GM21825 (cell line): ENCODE measurements around the gene MCM9.
"Not testable (repeated sequence)": the region's sequence is repeated elsewhere in the genome, so short reads cannot be mapped to it uniquely, and the experiment has no call there.

Experiments
- ATAC-seq: cut with Tn5 transposase; IDR thresholded peaks from one replicate; pipeline ENCODE4 v1.9.1; 2021; ENCODE audit warnings: mild to moderate bottlenecking, moderate library complexity; ENCODE audit not compliant: unreplicated experiment

The MCM9 gene

GRCh38 chr6:118869350-118869749 is 65.6 kb downstream of the MCM9 start:
- ATAC-seq: no peak

GRCh38 chr6:118868901-118869300 is 66.1 kb downstream of the MCM9 start:
- ATAC-seq: not testable (repeated sequence)

DNA sequence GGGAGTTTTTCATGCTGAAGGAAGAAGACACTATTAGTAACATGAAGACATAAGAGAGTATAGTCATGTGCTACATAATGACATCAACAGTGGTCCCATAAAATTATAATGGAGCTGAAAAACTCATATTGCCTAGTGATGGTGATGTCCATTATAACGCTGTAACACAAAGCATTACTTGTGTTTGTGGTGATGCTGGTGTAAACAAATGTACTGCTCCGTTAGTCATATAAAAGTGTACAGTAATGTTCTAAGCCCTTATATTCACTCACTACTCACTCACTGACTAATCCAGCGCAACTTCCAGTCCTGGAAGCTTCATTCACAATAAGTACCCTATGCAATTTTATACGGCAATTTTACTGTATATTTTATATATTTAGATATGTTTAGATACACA is 67.8 kb downstream of the MCM9 start:
- ATAC-seq: no peak

- no peak for ATAC-seq
Observed at GRCh38 chr6:118865100-118865391, 69.9 kb downstream of the MCM9 start.

DNA sequence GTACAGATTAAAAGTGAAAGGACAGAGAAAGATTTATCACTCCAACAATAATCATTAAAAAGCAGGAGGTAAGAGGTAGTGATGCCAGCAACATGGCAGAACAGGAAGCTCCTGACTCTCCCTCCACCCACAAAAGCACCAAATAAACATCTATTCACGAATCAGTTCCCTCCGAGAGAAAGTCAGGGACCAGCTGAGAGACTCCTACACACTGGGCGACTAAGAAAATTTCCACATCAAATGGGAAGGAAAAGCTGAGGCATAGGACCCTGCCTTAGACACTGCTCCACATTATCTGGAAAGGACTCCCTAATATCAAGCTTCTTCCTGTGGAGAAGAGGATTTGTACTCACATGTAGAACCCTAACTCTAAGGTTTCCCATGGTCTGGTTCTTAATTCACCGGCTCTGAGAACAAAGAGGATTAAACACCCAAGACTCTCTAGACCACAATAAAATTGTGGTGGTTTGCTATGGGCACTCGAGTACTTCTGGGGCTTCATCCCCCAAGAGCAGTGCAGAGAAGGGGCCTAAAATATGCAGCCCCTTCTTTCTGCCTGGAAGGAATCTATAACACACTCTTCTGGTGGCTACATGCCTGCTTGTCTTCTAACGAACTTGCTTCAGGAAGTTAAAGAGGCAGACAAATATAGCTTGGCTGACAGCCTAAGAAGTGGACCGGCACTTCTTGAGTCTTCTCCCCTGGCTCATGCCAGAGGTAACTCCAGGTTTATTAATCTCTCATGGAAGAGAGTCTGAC is 70.4 kb downstream of the MCM9 start:
- peak; percentile 56 for ATAC-seq

DNA sequence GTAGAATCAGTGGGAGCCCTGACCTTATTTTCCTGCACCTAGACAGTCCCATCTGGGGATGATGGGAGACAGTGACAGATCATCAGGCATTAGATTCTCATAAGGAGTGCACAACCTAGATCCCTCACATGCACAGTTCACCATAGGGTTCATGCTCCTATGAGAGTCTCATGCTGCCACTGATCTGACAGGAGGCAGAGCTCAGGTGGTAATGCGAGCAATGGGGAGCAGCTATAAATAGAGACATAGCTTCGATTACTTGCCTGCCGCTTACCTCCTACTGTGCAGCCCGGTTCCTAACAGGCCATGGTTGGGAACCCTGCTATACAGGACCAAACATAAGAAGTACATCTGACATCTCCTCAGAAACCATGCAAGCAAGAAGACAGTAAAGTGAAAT is 72.5 kb downstream of the MCM9 start:
- no peak for ATAC-seq

DNA sequence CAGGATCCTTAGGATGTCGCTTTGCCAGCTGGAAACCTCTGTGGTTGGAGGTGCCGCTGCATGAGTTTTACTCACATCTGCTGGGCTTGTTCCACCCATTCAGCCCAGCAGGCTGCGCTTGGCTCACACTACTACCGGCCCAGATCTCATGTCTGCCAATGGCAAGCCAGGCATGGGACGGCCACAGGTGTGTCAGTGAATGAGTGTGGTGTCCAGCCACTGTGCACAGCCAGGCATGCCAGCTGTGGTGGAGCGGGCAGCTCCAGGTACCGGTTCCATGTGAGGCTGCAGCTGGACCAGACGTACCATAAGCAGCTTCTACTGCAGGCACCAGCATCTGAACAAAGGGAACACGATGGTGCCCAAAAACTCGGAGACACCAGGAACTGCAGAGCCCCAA is 74.1 kb downstream of the MCM9 start:
- ATAC-seq: no peak

DNA sequence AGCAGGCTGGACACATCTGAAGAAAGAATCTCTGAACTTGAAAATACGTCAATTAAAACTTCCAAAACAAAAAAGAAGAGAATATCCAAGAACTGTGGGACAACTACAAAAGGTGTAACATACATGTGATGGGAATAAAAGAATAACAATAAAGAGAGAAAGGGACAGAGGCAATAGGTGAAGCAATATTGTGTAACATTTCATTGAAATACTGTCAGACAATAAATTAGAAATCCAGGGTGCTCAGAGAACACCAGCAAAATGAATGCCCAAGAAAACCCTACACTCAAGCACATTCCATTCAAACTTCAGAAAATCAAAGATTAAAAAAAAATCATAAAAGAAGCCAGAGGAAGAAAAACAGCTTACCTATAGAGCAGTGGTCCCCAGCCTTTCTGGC is 74.6 kb downstream of the MCM9 start:
- ATAC-seq: no peak

DNA sequence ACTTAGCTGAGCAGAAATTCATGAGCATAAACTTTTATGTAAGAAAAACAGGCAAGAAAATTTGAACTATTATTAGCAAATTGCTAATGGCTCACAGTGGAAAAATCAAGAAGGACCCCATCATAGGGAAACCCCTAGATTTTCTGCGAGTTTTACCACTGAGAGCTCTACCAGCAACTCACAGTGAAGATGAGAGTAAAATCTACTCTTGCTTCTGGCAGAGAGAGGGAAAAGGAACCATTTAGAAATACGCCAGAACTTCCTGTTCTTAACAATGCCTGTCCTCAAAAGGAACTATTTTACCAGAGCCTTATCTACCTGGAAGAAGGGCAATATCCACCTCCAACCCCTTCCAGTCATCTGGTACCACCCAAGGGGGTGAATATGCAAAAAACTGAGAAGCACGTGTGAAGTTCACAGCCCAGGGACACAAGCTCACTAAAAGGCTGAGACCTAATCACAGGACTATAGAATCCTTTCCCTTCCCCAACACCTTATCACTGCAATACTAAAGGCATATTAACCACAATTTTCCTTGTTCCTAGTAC is 75.4 kb downstream of the MCM9 start:
- no peak for ATAC-seq

DNA sequence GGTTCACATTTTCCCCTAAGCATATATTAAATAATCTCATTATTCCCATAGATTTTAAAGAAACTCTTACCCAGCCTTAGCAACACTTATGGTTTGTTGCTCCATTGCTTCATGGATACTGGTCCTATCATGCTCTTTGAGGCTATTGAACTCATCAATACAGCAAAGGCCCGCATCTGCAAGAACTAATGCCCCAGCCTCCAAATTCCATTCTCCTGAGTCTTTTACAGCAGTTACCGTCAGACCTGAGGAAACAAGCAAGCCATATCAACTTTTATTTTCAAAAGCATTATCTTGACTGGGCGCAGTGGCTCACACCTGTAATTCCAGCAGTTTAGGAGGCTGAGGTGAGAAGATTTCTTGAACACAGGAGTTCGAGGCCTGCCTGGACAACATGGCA is 78.7 kb downstream of the MCM9 start:
- ATAC-seq: no peak

GRCh38 chr6:118853408-118853807 is 81.6 kb downstream of the MCM9 start:
- no peak for ATAC-seq

DNA sequence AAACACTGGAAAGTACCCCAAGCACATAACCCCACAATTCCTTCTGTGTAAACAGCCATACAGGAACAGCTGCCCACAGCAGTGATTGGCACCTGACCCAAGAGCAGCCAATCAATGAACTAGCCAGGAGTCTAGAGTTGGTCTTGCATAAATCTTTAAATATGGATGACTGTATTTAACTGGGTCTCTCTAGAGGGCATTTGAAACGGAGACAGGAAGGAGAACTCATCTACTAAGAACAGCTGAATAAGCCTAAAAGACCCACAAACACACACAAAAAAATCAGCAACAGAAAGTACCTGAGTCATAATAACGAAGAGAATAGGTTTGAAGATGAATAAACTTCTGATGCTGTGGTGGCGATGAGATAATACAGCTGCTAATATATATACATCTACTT is 90.0 kb downstream of the MCM9 start:
- ATAC-seq: peak; percentile 53

GRCh38 chr6:118843685-118844390 is 91.1 kb downstream of the MCM9 start:
- peak; percentile 88 for ATAC-seq

DNA sequence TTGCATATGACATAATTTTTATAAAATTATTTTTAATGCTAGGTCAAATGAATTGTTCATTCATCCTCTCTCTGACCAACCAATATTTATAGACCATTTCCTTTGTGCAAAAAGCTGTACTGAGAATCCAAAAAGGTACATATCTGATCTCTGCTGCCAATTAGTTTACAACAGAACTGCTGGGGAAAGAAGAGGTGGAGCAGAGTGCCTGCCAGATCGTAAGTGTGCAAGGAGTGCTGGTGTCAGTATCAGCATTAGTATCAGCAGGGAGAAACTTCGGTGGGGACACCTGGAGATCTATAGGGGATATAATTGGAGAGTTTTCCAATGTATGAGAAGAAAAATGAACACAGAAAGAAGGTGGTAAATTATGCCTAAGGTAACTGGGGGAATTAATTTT is 104.3 kb downstream of the MCM9 start:
- ATAC-seq: no peak

DNA sequence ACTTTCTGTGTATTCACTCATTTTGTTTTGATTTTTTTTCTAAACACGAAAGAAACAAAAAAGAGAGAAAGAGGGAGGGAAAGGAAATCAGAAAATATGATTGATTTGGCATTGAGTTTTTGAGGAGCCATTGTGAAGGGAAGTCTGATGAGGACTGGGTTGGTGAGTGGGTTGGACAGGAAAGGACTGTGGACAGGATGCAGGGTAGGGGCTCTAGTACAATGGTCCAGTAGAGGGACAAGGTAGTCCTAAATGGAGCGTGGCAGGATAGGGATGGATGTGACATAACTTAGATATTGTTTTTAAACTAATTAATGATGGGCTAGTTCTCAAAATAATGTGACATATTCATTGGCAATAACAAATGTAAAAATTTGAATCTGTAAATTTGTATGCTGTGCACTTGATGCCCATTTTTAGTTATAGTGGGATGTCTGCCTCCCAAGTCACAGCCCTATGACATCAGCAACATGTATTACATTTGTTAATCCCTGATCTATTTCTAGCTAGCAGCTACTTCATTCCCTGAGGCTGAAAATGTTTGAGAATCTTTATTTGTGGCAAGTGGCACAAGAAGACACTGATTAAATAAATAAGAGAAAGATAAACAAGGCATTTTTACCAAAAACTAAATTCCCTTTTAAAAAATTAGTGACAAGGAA is 105.0 kb downstream of the MCM9 start:
- ATAC-seq: no peak

DNA sequence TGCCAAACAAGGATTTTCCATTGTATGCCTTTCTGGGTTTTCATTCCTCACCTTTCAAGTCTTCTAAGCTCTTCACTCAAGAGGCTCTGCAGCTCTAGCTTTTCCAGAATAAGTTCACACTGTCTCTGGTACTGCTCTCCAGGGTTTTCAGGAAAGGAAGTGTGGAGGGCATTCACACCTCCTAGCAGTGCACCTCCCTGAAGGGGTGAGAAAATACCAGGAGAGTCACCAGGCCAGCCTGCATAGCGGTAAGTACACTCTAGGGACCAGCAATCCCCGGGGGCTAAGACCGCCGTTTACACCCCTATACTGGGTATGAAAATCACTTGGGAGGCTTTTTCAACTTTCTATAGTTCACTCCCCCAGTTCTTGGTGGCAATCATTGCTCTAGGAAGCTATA is 108.9 kb downstream of the MCM9 start:
- ATAC-seq: no peak

- no peak for ATAC-seq
Observed at GRCh38 chr6:118825661-118826060, 109.3 kb downstream of the MCM9 start.

DNA sequence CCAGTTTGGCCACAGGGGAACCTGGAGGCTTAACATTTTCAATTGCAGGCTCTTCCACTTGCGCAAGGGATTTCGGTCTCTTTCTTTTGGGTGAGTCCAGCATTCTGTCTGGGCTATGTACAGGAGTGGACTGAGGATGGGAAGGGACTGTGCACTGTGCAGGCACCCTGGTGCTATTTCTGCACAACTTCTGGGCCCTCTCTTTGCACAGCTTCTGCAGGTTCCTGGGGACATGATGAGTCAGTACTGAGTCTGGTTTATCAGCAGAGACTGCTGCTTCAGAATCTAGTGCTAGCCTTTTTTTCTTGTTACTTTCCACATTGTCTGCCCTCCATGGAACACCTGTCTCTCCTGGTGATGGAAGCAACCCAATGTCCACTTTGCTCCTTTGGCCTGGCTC is 119.5 kb downstream of the MCM9 start:
- no peak for ATAC-seq

DNA sequence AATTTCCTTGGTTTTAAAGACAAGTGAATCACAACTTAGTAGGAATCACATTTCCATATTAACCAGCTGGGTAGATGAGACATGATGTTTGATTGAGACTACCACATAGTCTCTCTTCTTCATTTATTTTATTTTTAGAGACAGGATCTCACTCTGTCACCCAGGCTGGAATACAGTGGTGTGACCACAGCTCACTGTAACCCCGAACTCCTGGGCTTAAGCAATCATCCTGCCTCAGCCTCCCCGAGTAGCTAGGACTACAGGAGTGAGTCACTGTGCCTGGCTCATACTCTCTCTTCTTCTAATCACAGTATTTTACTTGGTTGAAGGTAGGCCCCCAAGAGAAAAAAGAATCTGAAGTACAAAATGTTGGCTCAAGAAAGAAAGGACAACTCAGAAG is 121.2 kb downstream of the MCM9 start:
- no peak for ATAC-seq

- no peak for ATAC-seq
Observed at GRCh38 chr6:118812970-118813369, 122.0 kb downstream of the MCM9 start.

DNA sequence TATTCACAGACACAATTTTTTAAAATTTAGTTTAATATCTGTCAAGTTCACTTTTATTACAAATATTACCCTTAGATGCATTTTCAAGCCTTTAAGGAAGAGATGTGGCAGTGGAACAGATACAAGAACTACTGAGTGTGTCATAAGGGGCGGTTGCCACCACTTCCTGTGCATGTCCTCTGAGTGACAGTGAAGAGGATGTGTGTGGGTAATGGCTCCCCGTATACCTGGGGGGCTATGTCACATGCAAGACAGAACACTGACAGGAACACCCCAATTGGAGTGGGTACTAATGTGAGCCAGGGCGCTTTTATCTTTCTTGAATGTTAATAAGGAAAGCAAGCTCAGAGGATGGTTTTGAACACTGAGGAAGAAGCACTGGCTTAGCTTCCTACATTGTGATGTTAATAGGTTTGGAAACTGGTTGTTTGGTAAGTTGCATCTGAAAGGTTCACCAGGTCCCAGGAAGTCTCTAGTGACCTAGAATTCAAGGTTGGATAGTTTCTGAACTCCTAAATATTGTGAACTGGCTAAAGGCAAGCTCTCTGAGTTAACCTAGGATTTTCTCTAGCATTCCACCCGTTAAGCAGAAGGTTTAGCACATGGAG is 124.4 kb downstream of the MCM9 start:
- peak; percentile 91 for ATAC-seq
